GM18499 (cell line): ENCODE data around the gene C20orf202.
"Not testable (repeated sequence)": the region's sequence is repeated elsewhere in the genome, so short reads cannot be mapped to it uniquely, and the experiment has no call there.

Experiments used
- ATAC-seq: cut with Tn5 transposase; IDR thresholded peaks from one replicate; pipeline ENCODE4 v1.9.1; 2021; ENCODE audit warnings: moderate number of reproducible peaks; ENCODE audit not compliant: insufficient read depth, unreplicated experiment

Gene C20orf202

DNA sequence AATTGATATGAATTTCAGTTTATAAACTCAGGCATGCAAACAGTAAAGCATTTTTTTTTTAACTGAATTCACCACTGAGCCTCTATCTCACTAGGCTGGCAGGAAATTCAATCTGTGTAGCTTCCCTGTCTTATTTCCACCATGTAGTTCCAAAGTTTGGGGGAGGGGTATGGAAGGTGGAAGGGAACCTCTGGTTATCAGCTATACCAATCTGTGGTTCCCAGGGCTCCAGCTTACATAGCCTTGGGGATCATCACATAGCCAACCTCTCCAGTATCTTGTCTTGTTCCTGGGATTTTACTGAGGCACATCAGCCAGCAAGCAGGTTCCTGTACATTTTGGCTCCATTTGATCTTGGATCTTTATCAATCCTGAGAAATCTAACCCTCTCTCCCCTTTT is 38.2 kb downstream of the C20orf202 start:
- ATAC-seq: no peak

DNA sequence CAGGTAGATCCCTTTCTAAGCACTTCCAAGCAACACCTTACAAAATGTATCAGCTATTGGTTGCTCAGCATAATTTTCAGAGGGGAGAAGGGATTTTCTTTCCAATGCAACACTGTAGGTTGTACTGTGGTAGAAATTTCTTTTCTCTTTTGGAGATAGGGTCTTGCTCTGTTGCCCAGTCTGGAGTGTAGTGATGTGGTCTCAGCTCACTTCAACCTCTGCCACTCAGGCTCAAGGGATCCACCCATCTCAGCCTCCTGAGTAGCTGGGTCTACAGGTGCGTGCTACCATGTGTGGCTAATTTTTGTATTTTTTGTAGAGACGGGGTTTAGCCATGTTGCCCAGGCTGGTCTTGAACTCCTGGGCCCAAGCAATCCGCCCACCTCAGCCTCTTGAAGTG is 38.8 kb downstream of the C20orf202 start:
- no peak for ATAC-seq

DNA sequence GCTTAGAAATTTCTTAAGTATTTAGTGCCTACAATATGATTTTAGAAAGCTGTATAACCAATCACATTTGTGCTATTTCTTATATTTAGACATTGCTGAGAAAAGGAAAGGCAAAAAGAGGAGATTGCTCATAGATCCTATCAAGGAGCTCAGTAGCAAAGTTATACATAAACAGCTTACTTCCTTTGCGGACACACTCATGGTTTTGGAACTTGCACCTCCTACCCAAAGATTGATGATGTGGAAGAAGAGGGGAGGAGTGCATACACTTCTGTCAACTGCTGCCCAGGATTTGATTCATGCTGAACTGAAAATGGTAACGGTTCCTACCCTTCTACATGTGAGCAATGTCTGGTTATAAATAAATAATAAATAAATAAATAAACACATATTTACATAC is 39.3 kb downstream of the C20orf202 start:
- ATAC-seq: no peak

DNA sequence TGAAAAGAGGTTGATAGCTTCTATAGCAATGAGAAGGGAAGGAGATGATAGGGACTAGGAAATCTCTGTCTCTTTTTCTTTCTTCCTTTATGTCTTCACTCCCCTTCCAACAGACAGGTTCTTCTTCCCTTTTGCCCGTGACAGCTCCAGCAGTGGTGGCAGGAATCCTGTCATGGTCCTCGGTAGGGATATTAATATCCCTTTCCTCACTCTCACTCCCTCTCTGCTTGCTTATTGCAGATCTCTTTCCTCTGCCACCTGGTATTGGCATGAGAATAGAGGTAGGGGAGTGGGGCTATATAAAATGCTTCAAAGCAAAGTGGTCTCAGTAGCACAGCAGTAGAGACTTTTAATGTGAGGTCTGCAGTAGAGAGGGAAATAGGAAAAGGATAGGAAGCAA is 42.3 kb downstream of the C20orf202 start:
- ATAC-seq: no peak

DNA sequence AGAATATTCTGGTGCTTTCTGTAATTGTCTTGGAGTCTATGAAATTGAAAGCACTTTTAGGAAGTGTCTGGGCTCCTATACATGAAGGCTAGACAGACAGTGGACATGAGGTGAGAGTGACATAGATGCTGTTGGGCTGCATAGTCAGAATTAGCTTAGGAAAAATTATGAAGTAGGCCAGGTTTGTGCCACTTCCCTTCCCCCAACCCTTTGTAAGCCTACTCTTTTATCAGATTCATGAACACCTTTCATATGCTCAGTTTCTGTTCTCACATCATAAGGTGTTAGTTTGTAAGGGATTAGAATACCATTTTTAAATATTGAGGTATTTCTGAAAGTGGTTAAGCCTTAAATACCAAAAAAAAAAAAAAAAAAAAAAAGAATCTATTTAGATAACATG is 44.4 kb downstream of the C20orf202 start:
- no peak for ATAC-seq

DNA sequence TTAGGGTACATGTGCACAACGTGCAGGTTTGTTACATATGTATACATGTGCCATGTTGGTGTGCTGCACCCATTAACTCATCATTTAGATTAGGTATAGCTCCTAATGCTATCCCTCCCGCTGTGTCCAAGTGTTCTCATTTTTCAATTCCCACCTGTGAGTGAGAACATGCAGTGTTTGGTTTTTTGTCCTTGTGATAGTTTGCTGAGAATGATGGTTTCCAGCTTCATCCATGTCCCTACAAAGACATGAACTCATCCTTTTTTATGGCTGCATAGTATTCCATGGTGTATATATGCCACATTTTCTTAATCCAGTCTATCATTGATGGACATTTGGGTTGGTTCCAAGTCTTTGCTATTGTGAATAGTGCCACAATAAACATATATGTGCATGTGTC is 47.0 kb downstream of the C20orf202 start:
- ATAC-seq: not testable (repeated sequence)

DNA sequence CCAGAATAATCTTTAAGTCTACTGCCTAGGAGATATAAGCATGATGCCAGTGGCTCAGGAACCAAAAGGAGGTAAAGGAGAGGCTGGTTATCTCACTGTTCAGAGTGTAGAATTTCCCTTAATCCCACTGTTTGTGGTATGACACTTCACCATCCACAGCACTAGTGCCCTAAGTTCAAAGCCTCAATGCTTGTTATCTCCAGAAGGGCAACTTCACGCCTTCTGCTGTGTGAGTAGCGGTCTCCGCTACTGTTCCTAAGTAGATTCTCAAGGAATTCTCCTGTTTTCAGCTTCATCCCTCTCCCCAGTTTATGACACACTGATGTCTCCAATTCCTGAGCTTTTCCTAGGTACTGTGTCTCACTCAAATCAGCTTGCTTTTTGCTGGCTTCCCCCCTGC is 49.2 kb downstream of the C20orf202 start:
- no peak for ATAC-seq

DNA sequence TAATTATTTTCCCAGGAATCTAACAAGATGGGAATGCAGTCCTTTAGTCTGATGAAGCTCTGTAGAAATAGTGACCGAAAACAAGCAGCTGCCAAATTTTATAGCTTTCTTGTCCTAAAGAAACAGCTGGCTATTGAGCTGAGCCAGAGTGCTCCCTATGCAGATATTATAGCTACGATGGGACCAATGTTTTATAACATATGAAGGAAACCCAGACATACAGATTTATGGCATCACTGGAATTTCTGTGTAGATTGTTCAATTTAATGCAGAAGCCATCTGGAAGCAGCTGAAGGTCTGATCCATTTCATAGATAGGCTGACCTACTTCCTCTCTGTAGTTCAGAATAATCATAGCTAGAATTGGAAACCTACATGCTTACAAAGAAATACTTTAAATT is 51.0 kb downstream of the C20orf202 start:
- no peak for ATAC-seq

DNA sequence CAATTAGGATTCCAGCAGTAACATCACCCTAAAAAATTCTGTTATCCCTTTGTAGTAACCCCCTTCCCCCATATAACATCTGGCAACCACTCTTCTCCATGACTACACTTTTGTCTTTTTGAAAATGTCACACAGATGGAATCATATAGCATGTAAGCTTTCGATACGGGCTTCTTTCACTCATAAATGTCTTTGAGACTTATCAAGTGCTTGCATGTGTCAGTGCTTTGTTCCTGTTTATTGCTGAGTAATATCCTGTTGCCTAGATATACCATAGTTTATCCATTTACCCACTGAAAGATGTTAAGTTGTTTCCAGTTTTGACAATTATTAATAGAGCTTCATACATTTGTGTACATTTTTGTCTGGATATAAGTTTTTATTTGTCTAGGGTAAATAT is 52.4 kb downstream of the C20orf202 start:
- no peak for ATAC-seq
